COR-L47 (cell line): ENCODE measurements around the gene SEC31A.

Experiments used
- DNase-seq: peaks from one replicate; lab custom pipeline; 2025; lab: John Stamatoyannopoulos, UW

The SEC31A gene

DNA sequence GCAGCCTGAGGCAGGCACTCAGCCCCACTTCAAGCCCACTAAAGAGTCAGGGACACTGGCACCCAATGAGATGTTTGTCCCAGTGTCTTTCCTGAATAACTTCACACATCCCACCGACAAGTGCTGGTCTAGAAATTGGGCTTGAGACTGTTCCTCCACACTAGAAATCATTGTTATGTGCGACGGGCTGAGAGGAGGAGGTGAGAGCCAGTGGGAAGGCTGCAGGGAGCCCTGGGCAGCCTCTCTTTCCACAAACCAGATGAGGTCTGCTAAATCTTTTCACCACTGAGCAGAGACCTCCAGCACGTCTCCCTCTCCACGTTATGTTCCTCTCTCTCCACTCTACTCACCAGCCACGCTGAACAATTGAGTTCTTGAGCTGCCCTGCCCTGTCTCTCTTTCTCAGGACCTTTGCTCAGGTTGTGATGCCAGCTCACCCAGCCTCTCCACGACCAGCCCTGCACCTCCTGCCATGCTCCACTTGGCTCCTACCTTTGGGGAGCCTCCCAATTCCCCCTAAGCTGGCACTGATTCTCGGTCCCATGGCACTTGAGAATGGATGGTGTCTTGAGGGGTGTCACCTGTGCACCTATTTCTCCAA is 100.8 kb downstream of the SEC31A start:
- DNase-seq, result no peak

DNA sequence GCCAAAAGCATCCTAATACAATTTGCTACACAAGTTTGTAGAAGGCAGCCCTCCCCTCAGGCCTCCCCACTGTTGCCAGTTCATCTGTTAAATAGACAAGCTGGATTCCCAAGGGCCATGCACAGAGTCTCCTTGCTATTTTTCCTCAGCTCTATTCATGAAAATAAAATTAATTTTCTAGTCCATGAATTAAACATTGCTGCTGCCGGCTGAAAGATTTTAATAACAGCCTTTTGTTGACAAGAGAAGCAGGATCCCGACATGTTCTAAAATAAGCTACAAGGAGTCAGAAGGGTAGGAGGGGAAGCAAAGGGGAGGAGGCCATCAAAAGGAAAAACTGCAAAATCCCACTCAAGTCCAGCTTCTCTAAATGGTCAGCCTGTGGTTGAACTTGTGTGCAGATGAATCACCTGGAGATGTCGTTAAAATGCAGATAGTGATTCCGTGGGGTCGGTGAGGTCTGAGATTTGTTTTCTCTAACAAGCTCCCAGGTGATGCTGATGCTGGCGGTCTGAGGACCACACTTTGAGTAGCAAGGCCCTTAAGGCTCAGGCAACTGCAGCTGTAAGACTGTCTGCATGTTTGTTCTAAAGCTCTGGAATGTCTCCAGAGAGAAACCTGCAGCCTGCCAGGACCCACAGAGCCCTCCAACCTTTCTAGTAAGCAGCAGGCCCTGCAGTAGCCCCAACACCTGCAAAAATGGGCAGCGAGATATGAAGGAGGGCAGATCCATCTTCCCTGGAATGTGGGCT is 101.8 kb downstream of the SEC31A start:
- no peak for DNase-seq

DNA sequence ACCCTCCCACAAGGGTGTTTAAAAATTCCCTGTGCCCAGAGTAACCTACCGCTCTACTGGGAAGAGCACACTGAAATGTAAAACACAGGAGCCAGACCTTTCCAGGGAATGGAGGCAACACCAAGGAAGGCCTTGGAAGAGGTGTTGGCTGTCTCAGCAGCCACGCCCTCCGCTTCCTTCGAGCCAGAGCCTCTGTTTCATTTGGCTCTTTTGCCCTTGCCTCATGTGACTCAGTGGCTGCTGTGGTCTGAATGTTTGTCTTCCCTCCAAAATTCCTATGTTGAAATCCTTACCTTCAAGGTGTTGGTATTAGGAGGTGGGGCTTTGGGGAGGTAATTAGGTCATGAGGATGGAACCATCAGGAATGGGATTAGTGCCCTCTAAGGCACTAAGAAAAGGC is 103.6 kb downstream of the SEC31A start:
- no peak for DNase-seq

DNA sequence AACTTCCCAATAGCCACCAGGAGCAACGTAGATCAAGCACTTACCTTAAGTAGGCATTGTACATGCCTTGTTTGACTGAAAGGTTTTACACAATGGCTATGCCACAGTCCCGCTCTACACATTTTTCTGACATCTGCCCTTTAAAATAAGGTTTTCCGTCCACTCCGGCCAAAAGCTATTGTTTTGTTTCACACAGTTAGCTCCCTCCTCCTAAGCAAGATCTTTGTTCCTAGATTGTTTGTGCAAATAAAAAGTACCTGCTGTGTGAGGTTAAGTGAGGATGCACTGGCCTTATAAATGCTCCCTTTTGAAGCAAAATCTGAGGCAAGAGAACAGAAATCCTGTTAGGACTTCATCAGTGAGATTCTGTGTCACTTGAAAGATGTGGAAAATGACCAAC is 104.1 kb downstream of the SEC31A start:
- DNase-seq, result no peak

DNA sequence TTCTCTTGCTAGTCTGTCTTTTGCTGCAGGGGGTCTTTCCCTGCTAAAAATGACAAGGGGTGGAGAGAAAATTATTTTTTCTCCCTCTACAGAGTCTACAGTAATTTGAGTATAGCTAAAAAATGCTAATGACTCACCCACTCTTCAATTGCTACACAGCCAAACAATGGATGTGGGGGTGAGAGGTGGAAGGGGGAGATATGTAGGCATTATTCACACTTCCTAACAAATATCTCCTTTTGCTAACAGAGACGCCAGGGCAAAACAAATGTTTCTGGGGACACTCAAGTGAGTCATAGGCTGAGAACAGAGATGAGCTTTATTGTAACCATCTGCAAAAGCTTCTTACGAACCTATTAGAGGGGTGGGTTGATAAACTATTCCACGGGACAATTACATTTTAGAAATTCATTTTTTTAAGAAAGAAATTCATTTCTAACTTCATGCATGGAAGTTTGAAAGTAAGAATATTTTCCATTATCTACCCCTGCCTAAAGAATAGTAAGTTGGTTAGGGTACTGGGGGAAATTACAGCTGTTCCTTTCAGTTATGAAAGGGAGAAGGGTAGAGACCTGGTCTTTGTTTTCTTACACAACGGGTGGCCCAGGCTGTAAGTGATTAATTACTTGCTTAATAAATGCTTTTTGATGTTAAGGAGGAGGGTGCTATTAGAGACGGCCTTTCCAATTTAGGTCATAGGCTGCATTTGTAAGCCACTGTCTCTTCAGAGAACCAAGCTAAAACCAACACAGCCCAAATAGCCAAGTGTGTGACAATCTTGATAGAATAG is 105.1 kb downstream of the SEC31A start:
- DNase-seq, result peak; percentile 39

DNA sequence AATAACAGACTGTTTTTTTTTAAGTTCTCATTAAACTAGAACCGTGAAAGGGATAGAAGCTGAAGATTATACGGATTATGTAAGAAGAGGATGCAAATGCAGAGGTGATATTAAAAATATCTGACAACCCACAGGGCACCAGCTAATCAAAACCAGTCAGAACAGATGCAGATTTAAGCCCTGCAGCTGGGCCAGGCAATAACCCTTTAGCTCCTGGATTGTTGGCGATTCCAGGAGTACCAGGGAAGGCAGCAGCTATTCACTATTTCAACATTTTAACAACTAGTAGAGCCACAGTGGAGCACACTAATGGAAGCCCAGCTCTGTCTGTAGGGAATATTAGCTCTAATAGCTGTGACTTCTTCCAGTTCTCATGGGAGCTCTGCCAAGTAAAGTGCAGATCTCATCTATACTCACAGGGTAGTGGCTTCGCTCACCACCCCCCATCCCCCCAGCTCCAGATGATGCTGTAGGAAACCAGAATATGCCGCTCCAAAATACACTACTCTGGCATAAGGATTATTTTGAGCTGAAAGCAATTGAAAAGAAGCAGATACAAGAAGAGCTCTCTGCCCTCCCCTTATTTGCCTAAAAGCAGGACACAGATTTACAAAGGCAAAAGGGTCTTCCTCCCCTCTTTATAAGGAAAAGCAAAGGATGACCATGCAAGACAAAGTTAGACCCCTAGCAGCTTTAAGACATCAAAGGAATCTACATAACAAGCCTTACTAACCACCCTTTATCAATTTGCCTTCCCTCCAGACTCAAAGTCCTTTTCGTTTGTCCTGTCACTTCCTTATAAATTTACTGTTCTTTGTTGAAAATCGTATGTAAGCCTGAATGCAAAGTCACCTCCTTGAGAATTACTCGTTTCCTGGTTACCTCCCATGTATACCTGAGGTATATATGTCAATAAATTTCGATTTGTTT is 106.0 kb downstream of the SEC31A start:
- no peak for DNase-seq

DNA sequence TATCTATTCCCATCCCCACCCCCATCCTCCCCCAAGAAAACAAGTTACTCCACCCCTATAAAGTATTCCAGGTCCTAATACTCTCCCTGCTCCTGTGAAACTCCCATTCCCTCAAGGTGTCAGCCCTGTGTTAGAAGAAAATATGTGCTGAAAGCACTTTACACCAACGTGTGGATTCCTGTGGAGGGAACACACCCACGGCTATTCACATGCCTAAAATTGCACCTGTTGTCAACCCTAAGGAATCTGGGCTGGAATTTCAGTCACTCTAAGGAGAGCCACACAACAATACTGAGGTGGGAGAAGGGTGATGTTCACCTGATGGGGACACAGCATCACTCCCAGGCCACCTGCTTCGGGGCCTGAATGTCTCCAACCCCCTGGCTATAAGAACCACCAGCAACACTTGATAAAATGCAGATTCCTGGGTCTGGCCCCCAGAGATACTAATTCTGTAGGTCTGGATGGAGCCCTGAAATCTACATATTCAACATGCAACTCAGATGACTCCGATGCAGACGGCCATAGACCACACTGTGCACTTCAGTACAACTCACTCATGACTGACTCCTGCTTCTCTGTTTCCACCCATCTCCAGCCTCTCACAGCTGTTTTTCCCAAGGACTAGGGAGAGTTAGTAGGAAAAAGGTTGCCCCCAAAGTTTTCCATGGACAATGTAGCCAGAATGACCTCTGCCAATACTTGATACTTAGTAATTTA is 108.2 kb downstream of the SEC31A start:
- no peak for DNase-seq

DNA sequence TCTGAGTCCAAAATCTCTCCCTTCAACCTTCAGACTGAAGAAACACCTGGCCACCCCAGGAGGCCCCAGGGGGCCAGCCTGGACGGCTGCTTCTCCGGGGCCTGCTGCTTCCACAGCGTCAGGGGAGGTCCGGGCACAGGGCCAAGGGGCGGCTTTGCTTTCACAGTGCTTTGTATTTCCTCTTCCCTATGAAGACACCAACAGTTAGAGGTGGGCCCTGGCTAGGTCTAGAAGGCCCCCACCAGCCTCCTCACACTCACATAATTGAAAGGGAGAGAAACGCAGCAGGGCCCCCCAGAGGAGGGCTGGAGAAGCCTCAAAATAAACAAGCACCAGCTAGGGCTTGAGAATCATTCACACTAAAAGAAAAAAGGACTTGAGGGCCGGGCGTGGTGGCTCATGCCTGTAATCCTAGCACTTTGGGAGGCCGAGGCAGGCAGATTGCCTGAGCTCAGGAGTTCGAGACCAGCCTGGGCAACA is 110.2 kb downstream of the SEC31A start:
- DNase-seq, result peak; percentile 99

DNA sequence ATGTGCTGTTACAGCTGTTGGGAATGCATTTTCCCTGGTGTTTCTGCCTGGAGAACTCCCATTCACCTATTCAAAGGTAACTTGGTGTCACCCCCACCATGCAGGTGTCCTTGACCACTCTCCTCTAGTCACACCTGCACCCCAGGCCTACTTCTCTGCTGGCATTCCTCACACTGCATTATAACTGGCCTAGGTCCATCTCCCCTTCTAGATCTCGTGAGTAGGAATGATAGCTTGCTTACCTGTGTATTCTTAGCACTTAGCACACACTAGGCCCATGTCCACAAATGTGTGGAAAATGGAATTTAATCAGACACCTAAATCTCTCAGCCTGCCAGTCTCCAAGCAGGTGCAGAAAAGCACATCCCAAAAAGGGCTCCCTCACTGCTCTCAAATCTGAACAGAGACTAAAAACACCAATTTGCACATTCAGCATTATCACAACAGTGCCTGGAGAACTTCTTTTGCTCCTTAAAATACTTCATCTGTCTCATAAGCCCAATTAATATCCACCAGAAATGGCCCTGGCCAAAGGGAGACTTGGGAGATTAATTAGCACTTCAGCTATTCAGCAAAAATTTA is 110.7 kb downstream of the SEC31A start:
- DNase-seq, result no peak

DNA sequence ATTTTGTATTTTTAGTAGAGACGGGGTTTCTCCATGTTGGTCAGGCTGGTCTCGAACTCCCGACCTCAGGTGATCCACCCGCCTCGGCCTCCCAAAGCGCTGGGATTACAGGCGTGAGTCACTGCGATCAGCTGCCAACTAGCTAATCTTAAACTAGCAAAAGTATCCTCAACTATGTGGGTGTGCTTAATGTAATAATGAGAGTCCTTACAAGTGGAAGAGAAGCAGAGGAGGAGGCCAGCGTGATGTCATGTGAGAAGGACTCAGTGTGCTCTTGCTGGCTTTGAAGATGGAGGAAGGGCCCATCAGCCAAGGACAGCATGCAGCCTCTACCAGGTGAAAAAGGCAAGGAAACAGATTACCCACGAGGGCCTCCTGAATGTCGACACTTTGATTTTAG is 111.9 kb downstream of the SEC31A start:
- no peak for DNase-seq

DNA sequence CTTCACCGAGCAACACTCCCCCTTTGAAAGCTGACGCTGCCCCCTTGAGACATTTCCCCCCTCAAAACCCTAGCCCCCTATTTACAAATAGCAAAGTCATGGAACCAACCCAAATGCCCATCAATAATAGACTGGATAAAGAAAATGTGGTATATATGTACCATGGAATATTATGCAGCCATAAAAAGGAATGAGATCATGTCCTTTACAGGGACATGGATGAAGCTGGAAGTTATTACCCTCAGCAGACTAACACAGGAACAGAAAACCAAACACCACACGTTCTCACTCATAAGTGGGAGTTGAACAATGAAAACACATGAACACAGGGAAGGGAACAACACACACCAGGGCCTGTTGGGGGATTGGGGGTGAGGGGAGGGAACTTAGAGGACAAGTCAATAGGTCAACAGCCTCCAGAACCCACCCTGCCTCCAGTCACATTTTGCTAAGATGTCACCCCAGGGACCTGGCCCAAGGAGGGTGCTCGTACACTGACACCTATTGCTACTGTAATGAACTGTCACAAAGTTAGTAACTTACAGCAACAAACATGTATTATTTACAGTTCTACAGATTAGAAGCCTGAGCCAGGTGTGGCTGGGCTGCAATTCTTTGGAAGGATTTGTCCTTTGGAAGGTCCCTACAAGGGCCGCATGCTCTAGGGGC is 113.0 kb downstream of the SEC31A start:
- DNase-seq, result no peak

DNA sequence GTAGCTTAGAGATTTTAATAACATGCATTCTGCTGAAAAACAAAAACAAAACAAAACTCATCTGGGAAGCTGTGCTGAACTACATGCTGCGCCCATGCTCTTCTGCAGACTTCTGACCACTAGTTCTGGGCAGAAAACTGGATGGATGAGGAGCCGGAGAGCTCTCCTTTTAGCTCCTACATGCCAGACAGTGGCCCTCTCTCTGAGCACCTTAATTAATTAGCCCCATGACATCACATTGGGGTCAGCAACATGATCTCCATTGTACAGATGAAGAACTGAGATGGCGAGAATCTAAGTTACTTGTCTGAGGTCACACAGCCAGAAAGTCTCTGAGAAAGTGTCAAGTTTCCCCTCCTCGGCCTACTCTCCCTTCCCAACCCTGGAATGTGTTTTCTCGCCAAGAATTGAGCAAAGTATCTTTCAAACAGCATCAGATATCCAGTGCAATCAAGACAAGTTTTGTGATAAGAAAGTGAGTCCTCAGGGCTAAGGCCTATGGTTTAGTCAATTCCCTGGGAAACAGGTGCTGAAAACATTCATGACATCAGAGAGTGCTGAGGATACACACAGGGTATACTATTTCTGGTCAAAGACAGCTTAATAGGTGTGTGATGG is 113.9 kb downstream of the SEC31A start:
- DNase-seq, result no peak

DNA sequence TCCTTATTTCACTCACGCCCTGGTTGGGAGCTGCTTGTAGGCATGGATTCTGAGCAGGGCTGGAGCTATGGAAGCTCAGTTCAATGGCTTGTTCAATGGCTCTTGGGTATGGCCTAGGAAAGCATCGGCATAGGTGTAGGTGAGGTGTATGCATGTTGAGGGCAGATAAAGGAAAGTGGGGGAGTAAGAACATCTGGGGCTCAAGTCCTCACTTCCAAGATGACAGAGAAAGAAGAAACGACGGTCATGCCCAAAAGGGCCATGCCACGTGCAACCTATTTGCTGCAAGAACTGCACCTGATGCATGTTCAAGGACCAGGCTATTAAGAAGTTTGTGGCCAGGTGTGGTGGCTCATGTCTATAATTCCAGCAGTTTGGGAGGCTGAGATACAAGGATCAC is 115.7 kb downstream of the SEC31A start:
- no peak for DNase-seq

DNA sequence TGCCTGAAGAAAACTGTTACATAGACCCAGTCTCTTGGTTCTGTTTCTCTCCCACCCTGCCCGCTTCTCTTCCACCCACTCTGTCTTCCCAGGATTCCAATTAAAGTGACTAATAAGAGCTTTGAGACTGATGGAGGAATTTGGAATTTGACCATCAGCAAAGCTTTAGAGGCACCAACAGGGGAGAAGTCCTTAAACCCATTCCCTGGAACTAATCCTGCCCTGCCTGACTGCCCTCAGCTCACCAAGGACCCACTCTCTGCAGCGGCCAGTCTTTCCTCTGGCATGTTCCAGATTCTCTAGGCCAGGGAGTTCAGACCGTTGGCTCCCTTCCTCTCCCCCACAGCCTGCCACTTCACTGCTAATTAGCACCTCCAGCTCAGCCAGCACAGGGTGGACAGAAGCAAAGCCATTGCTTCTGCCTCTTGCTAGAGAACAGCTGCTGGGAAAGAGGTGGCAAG is 116.2 kb downstream of the SEC31A start:
- no peak for DNase-seq

DNA sequence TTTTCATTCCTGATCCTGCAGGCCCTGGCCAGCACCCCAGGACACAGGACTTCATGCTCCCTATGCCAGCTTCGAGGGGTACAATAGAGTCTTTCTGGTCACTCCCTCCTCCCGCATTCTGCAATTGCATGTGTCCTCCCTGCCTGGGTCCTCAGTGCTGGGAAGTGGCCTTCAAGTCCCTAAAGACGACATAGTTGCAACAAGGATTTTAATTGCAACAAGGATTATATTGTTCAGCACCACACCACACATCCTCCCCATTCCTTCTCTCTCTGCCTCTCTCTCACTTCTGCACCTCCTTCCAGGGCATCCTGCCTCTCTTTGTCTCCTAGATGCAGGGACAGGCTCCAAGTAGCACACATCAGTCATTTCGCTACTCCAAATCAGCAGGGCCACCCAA is 117.9 kb downstream of the SEC31A start:
- no peak for DNase-seq

DNA sequence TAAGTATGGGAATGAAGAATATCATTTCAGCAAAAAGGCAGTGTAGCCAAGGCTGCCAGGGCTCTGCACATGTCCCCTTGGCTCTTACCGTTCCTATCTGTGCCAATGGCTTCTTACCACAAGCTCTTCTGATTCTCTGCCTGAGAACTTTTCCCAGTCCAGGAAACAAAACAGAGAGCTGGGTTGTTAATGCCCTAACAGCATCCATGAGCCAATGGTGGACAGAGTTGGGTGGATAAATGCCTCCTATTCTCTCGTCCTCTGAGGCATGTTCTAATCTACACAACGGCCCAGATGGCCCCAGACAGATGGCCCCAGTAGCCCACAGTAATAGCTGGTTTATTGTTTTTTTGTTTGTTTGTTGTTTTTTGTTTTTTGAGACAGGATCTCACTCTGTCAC is 120.3 kb downstream of the SEC31A start:
- DNase-seq, result no peak
